GM18907 (cell line): ENCODE measurements around the gene IL18RAP.

Source experiments
- ATAC-seq: cut with Tn5 transposase; IDR thresholded peaks from one replicate; pipeline ENCODE4 v1.9.1; 2021; ENCODE audit warnings: mild to moderate bottlenecking, moderate library complexity; ENCODE audit not compliant: unreplicated experiment

IL18RAP gene

DNA sequence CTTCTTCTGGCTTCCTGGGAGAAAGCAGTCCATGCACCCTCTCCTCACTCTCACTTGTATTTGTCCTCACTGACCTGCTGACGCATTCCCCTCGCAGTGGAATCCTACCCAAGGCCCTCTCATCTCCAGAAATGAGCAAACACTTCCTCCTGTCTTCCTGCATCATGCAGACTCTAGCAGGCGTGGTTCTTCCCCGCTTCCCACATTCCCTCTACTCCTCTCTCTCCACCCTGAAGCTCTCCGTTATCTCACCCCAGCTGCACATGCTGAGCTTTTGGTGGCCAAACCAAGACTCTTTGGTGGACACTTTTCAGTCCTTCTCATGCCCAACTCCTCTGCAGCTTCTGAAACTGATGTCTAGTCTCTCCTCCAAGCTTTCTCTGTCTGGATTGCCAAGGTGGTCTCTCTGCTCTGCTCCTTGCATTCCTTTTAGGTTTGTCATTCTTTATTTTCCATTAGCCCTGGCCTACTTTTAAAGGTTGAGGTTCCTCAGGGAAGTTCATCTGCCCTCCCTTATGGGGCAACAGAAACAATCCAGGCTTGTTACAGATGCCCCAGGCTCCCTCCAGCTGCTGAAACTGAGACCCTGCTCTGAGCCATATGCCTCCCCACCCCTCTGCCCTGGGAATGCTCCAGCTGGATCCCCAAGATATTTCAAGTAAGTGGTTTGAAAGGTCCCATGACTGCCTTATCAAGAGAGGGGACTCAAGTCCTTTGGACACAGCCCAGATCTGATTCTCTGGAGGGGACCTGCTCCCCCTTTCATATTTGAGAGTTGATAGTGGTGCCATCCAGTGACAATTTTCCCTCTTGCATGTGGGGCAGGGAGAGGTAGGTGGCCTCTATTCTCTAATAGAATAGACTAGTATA is 835 bp upstream of the IL18RAP start:
- ATAC-seq: no peak

DNA sequence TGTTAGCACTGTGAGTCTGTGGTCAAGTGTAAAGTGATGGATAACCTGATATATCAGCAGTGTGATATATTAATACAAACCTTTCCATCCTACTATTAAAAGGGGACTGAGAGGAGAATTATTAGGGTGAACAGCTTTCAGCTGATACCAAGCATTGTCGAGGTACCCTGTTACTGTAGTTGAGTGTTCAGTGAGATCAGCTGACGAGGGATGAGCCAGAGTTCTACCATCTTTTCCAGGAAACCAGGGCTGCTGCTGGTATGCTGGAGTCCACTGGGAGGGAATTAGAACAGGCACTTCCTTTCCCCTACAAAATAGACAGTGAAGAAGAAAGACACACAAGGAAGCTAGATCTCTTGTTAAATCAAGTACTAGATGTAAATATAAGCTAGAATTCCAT is 408 bp downstream of the IL18RAP start:
- no peak for ATAC-seq

DNA sequence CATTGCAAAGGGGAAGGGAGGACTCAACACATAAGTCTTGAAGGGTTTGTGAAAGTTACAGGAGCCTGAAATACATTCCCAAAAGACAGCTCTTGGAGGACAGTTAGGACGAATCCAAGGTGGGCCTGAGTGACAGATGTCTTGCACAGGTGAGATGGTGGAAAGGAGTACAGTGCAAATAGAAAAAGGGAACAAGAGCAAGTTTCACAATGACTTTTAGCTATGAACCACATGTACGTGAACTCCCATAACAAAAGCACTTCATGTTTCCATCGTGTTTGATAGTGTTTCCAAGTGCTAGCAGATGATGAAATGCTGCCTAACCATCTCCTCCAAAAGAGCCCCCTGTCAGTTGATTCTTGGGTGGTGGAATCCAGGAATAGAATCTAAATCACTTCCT is 1.8 kb downstream of the IL18RAP start:
- peak; percentile 91 for ATAC-seq

DNA sequence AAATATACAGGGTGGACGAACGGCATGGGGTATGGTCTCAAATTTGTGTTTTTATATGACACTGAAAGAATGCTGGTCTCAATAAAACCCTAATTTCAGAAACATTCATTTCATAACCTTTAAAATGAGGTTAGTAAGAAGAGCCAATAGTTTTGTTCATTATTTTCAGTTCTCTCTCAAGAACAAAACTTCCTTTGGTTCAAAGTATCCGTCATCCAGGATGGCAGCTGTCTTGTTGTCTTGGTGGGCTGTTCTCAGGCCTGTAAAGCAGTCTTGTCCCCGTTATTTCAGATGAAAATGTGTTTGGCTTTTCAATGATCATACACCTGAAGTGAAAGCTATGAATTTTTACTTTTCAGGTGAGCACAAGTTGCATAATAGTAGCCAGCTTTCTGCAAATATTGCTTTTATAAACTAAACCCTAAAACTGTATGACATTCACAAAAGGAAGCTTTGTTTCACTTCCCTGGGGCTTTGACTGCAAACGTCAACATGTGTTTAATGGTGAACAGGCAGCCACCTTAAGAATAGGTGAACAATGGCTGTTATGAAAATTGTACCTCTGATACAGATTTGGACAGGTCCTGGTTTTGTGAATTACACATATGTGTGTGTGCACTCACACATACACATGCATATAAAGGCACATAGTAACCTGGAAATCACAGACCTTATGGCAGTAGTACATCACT is 2.6 kb downstream of the IL18RAP start:
- peak; percentile 46 for ATAC-seq

DNA sequence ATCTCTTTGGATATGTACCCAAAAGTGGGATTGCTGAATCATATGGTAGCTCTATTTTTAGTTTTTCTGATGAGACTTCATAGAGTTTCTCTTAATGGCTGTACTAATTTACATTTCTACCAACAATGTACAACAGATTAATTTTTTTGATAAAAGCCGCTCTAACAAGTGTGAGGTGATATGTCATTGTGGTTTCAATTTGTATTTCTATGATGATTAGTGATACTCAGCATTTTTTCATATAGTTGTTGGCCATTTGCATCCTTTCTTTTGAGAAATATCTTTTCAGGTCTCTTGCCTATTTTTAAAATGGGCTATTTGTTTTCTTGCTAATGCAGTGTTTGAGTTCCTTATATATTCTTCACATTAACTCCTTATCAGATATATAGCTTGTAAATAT is 4.3 kb downstream of the IL18RAP start:
- no peak for ATAC-seq

DNA sequence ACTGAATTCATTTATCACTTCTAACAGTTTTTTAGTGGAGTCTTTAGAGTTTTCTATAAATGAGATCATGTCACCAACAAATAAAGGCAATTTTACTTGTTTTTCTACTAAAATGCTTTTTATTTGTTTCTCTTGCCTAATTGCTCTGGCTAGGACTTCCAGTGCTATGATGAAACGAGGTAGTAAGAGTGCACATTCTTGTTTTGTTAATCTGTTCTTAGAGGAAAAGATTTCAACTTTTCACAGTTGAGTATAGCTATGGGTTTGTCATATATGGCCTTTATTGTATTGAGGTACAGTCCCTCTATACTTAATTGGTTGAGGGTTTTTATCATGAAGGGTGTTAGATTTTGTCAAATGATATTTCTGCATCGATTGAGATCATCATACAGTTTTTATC is 5.6 kb downstream of the IL18RAP start:
- ATAC-seq: no peak

DNA sequence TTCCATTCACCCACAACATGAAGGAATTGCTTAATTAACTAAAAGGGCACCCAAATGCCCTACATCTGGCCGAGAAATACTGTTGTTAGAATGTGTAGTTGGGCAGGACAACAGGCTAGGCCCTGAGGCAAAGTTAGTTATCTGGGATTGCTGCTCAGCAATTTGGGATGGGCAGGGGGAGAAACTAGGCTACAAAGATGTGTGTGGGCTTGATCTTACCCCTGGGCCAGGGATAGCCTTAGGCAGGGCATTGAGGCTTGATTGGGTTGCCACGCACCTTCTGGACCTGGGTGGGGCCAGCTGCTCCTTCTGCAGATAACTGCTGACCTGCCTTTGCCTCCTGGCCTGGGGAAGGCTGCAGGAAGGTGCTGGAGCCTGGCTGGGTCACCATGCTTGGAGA is 9.4 kb downstream of the IL18RAP start:
- ATAC-seq: no peak

DNA sequence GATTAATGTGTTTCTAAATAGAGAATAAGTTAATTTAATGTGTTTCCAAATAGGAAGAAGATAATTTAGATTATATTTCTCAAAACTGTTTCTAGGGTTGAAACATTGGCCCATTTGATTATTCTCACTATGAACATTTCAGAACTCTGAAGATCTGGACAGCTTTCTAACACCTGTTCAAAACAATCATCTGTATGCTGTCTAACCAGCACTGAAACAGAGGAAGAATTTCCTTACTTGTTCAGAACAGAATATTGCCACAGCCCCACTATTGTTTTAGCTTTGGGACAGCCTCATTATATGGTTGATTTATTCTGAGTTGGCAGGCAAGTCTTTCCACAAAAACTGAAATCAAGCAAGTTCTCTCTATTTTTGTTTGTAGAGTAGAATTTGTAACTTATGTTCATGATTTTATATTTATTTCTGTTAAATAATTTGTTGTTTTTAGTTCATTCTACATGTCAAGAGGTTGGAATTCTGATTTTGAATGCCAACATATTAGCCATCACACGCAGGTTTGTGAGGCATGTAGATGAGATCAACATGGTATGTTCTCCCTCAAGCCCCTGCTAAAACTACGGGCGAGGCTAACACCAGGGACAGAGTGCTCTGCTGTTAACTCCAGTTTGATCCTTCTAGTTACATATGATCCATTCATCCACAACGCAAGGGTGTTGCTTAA is 11.2 kb downstream of the IL18RAP start:
- peak; percentile 2 for ATAC-seq

DNA sequence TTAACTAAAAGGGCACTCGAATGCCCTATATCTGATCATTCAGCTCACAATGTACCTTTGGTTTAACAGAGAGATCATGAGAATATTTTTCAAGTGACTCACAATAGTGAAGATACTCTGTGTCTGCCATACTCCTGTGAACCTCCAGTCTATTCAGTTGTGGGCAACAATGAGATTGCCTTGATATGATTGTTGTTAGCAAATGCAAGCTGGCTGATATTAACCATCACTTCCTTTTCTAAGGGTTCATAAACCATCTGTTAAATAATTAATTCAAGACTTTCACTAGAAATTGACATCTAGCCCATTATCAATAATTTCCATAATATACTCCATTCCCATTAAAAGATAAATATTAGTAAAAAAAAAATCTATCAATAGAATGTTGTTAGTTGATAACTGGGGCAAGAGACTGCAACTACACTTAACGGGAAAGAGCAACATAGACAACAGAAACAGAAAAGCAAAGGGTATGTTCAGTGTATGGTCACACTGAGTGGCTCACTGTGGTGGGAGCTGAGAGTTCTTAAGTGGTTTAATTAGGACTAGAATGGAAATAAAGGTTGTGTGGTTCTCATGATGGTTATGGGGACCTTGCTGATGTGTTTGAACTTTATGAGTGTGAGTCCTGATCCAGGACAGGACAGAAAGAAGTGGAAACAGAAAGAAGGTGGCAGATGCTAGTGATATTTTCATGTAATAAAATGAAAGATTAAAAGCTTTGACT is 11.9 kb downstream of the IL18RAP start:
- peak; percentile 63 for ATAC-seq

DNA sequence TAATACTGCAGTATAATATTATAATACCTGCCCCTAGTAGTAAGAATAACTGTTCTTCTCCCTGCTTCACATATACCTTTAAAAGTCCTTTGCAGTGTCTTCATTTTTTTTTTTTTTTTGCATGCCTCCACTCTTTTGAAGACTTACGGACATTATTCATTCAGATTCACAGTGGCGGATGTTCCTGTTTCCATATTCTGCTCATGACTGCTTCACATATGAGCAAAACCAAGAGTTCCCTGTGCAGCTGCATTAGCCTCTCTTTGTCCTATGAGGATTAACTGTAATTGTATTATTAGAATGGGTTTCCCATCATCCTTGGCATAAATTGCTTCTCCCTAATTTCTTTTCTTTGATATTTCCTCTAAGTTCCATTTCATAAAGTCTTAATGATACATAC is 12.8 kb downstream of the IL18RAP start:
- ATAC-seq: no peak

DNA sequence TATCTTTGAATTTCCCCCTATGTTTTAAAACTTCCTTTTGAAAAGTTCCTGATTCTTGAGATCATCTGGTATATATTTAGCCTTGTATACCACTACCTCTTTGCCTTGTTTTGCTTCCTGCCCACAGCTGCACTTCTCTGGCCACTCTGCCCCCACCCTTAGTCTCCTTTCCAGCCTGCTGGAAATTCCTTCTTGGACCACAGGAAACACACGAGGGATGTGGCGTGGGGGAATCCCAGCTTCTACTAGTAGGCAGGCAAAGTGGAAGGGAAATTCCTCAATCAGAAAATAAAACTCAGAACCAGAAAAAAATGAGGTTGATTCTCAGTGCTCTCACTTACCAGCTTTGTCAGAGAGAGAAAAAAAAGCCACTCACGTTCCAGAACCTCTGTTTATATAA is 13.4 kb downstream of the IL18RAP start:
- ATAC-seq: no peak

DNA sequence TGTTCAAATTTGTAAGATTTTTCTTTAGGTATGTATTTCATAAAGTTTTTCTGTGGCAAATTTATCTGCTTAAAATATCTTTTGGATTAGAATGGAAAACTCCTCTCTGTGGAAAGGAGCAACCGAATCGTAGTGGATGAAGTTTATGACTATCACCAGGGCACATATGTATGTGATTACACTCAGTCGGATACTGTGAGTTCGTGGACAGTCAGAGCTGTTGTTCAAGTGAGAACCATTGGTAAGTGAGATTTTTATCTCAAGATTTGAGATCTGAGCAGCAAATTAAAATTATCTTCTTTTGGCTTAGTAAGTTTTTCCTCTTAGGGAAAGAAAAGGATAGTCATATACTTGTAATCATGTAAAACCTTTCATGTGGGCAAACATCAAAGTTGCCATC is 14.2 kb downstream of the IL18RAP start:
- ATAC-seq: no peak

DNA sequence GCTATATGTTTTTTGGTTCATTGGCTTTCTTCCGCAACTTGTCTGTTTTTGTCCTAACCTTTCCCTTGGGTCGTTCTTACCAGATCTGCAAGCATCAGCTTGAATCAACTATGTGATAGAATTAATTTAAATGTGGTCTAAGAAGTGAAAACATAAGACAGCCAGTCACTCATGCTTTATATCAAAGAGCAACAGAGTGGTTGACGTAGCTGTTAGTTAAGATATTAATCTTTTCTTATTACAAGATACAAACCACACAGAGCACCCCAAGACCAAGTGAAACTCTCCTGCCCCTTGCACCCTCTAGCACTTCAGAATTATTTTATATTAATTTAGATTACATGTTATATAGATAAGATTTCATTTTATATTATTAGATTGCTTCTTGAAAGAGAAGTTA is 15.2 kb downstream of the IL18RAP start:
- no peak for ATAC-seq

DNA sequence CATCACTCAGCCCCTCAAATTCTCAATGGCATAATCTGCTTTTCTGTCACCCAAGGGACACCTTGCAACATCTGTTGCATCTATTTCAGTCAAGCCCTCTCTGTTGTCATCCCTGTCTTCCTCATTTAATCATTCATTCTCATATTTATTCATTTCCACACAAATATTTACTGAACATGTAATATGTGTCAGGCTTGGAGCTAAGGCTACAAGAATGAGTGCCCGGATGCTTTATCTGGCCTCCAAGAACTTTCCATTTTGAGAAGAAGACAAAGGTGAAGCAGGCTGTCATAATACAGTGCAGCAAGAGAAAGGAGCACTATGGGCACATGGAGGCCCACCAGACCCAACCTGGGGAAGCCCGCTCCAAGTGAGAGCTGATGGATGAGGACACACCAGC is 15.6 kb downstream of the IL18RAP start:
- ATAC-seq: no peak

DNA sequence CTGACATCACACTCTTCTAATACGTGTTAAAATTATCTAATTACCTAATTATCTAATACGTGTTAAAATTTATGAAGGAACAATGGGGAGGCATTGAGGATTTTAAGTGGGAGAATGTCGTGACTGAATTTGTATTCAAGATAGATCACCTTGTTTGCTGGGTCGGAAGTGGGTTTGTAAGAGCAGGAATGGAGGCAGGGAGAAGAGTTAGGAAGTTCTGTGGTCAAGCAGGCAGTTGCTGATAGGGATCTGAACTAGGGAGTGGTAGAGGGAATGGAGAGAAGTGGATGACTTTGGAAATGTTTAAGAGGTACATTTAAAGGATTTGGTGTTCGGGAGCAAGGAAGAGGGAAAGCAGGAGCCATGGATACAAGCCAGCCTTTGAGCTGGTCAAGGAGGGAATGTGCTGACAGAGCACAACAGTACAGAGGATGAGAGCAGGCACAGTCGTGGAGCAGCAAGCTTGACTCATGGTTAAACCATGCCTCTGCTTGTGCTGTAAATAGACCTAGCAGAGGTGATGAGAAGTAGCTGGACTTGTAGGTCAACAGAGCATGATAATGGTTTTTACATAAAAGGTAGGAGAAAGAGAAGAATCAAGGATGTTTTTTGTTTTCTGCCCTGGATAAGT is 16.2 kb downstream of the IL18RAP start:
- ATAC-seq: no peak

DNA sequence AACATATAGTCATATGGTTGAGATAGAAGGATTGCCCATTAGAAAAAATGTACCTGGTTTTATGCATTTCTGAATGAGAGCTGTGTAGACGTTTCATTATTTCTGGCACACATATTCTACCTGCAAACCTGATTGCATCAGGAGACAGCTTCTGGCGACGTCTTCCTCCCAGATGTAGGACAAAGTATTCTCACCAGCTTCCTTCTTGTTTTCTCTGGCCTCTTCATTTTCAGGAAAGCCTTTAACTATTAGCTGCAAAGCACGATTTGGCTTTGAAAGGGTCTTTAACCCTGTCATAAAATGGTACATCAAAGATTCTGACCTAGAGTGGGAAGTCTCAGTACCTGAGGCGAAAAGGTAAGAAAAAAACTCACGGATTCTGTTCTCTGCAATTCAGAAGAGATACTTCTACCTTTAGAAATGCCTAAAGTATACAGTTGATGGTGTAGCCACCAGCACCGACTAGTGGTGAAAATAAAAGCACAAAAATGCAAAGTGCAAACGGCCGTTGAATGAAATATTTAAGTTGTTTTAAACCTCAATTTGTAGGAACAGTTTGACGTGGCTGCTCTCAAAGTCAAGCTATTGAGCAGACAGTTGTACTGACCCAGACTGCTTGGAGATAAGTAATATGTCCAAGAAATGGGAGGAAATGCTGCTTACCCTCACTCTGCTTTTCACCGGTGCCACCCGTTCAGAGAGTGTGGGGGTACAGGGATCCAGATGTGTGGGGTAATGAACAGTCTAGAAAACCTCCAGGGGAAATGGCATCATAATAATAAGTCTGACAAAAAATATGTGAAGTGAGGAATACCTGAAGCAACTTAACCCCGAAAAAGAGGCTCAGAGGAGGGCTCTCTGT is 20.2 kb downstream of the IL18RAP start:
- ATAC-seq: peak; percentile 80

DNA sequence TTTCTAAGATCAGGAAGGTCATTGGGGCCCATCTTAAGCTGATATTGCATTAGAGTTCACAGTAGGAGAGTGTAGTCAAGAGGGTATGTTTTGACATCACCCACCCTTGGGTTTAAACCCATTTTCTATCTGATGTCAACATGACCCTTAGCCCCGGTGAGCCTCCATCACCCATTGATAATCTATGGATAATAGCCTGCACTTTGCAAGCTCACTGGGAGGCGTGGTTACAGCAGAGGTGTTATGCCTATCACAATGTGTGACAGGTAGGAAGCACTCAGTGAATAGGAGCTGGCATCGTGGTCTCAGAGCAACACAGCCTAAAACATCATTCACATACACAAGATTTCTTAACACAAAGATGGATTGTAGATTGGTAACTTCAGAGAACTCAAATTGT is 21.3 kb downstream of the IL18RAP start:
- no peak for ATAC-seq

DNA sequence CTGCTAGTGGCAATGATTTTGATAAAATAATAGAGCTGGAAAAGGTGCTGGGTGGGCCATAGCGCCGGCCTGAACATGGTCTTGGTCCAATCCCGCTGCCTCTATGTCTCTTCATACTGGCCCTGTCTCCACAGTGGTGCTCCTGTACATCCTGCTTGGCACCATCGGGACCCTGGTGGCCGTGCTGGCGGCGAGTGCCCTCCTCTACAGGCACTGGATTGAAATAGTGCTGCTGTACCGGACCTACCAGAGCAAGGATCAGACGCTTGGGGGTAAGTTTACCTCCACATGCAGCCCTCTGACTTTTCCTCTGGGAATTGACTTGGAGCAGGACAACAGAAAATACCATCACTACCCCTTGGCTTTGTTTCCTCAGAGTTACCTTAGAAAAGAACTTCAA is 24.0 kb downstream of the IL18RAP start:
- no peak for ATAC-seq

DNA sequence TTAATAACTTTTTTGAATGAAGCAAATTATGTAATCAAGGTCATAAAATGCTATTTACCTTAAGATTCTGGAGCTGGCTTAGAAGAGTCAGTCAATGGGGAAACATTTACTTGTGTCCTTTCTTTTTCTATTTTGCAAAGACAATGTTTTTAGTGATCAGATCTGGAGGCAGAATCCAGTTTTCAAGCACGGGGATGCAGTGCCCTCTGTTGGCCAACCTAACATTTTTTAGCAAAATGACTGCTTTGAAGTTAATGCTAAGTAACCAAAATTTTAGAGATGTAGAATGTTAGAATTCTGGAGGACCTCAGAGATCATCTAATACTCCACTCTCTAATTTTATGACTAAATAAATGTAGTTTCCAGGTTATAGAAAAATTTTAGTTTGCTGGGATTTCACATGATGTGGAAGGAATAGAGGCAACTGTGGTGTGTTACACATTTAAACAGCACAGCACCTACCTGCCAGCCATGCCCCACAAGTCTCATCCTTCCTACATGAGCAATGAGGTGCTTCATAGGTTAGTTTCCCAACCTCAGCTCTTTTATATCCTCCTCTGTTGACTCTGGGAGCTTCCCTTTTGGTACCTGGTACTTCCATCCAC is 26.5 kb downstream of the IL18RAP start:
- ATAC-seq: no peak
